T47D (cell line): Measurements from ENCODE around the gene ABCA7.

ENCODE experiments used
- DNase-seq, 2 experiments: peaks; one replicate each; pipeline versions ENCODE4 v3.0.0 to v3.0.0-alpha.2; 2011 to 2012; ENCODE audit warnings: low read depth in 1 of 2, low spot score in 1 of 2
- JUND ChIP-seq: IDR thresholded peaks from 2 replicates; pipeline ENCODE4 v1.6.1; 2012; ENCODE audit warnings: low read depth
- in situ Hi-C: cut with HindIII; loops from 2 replicates; pipeline ENCODE4 v1.10.0; 2016; ENCODE audit warnings: low sequenced_read_pairs, low pct_unique_long_range_greater_than_20kb

ABCA7 gene

GRCh38 chr19:1070931-1071791 lies 31.3 kb downstream of the ABCA7 start:
- no peak for DNase-seq
- TF ChIP-seq JUND = no peak
- in situ Hi-C loops = no loop called here

GRCh38 chr19:1072371-1073015 lies 32.6 kb downstream of the ABCA7 start:
- no peak for TF ChIP-seq JUND
- DNase-seq = no peak
- in situ Hi-C loops = no loop called here

GRCh38 chr19:1073063-1073955 lies 33.4 kb downstream of the ABCA7 start:
- no peak for DNase-seq
- TF ChIP-seq JUND = no peak
- in situ Hi-C loops = no loop called here

- in situ Hi-C loops = no loop called here
- no peak for DNase-seq
- no peak for TF ChIP-seq JUND
These were observed 34.1 kb downstream of the ABCA7 start for GRCh38 chr19:1073956-1074517.

- TF ChIP-seq JUND = no peak
- DNase-seq = peak; percentile 83 to 87
These were observed 34.8 kb downstream of the ABCA7 start for GRCh38 chr19:1074544-1075283.

GRCh38 chr19:1076046-1076386 lies 36.1 kb downstream of the ABCA7 start:
- in situ Hi-C loops = no loop called here

More at GRCh38 chr19:1074544-1075283, 34.8 kb downstream of the ABCA7 start:
- in situ Hi-C loops = no loop called here

GRCh38 chr19:1076951-1077350 lies 37.0 kb downstream of the ABCA7 start:
- DNase-seq = no peak
- TF ChIP-seq JUND = no peak
- in situ Hi-C loops = no loop called here

More at GRCh38 chr19:1076046-1076386, 36.1 kb downstream of the ABCA7 start:
- no peak for DNase-seq
- TF ChIP-seq JUND = no peak

- in situ Hi-C loops = no loop called here
- TF ChIP-seq JUND = no peak
- DNase-seq = no peak
These were observed 39.7 kb downstream of the ABCA7 start for GRCh38 chr19:1079566-1080111.

- no peak for DNase-seq
- in situ Hi-C loops = no loop called here
These were observed 40.7 kb downstream of the ABCA7 start for GRCh38 chr19:1080360-1081161.

GRCh38 chr19:1081301-1082164 lies 41.6 kb downstream of the ABCA7 start:
- in situ Hi-C loops = no loop called here
- no peak for DNase-seq
- no peak for TF ChIP-seq JUND

More at GRCh38 chr19:1080360-1081161, 40.7 kb downstream of the ABCA7 start:
- no peak for TF ChIP-seq JUND
